K562 (cell line): Measurements from ENCODE around the gene OSBPL7. TPM values are rescaled to one million over a fixed set of nuclear protein-coding genes. Genes with fewer than 3 reads are reported as not detected.

Experiments used
- ATAC-seq: fragments of 200-7000 bp; cut with Tn5 transposase; 3 replicates; pipeline ENCODE4 v1.9.1; 2020; ENCODE audit warnings: moderate library complexity
- BruUV-seq: library from RNA; stranded (reverse); fragments of 400-500 nt; replicated peaks from 2 replicates; lab custom pipeline; 2021; lab: Mats Ljungman, UMichigan
- CTCF ChIA-PET: fragments of 300-600 bp; formaldehyde crosslinking; extraction: SDS; loops from one replicate; lab custom pipeline; 2021; ENCODE audit warnings: low intra/inter-chr PET ratio; lab: Yijun Ruan, JAX
- POLR2A ChIA-PET: fragments of 300-600, 350-650 bp; sonication (Branson Sonifier 250); formaldehyde crosslinking; extraction: SDS; loops from one replicate; lab custom pipeline; 2021; ENCODE audit warnings: antibody characterized with exemption, inconsistent platforms; lab: Yijun Ruan, JAX
- DNase-seq, 4 experiments: peaks; one replicate each; pipeline versions ENCODE4 v3.0.0 to v3.0.0-alpha.2; 2011 to 2018; ENCODE audit warnings: low spot score in 3 of 4, mixed read lengths in 3 of 4; ENCODE audit errors: extremely low read depth in 1 of 4
- FAIRE-seq: peaks from 2 replicates; lab custom pipeline; 2011; peaks lifted over from hg19 to GRCh38; lab: Jason Lieb, UNC
- H2AFZ ChIP-seq: 2 replicates; pipeline ENCODE4 v1.6.0; 2011; ENCODE audit warnings: low read depth, low read length, control low read depth, inconsistent platforms
- H3K27ac ChIP-seq: fragments of 200-600 bp; 3 replicates; pipeline ENCODE4 v1.8.0; 2011; ENCODE audit warnings: low read depth, mild to moderate bottlenecking, control low read depth, inconsistent platforms, low read length, moderate library complexity, mixed read lengths; ENCODE audit errors: extremely low read depth
- H3K27me3 ChIP-seq, 2 experiments: fragments of 300-600 bp in 1 of 2; 2 replicates in 1 of 2; 3 replicates in 1 of 2; pipeline versions ENCODE4 v1.6.0 to v1.8.0; 2011; ENCODE audit warnings: inconsistent platforms in 2 of 2, low read length in 2 of 2, mild to moderate bottlenecking in 1 of 2, mixed read lengths in 1 of 2, moderate library complexity in 1 of 2; ENCODE audit not compliant: control insufficient read depth in 2 of 2, insufficient read depth in 2 of 2
- H3K36me3 ChIP-seq: fragments of 300-600 bp; 3 replicates; pipeline ENCODE4 v1.8.0; 2011; ENCODE audit warnings: mild to moderate bottlenecking, low read length, inconsistent platforms; ENCODE audit not compliant: control insufficient read depth, insufficient read depth
- H3K4me1 ChIP-seq, 2 experiments: fragments of 200-600 bp in 1 of 2; replicated peaks in 1 of 2; 2 replicates in 1 of 2; 3 replicates in 1 of 2; pipeline versions ENCODE4 v1.5.1 to v1.8.0; 2011; ENCODE audit warnings: inconsistent platforms in 2 of 2, low read length in 2 of 2, mild to moderate bottlenecking in 1 of 2, mixed read lengths in 1 of 2, moderate library complexity in 1 of 2; ENCODE audit not compliant: control insufficient read depth in 2 of 2, insufficient read depth in 2 of 2
- H3K4me2 ChIP-seq: 2 replicates; pipeline ENCODE4 v1.6.1; 2011; ENCODE audit warnings: low read length, control low read depth, inconsistent platforms, mixed read lengths; ENCODE audit not compliant: insufficient read depth
- H3K4me3 ChIP-seq: fragments of 200-600 bp; sonication (generic), shearing (Covaris generic); 2 replicates; pipeline ENCODE4 v1.5.1; 2016; ENCODE audit warnings: control low read depth, inconsistent platforms
- H3K79me2 ChIP-seq: fragments of 200-600 bp; 3 replicates; pipeline ENCODE4 v1.8.0; 2011; ENCODE audit warnings: low read length, inconsistent platforms; ENCODE audit not compliant: control insufficient read depth, insufficient read depth
- H3K9ac ChIP-seq, 2 experiments: 2 replicates each; pipeline versions ENCODE4 v1.6.0 to v1.6.1; 2011; ENCODE audit warnings: low read depth in 2 of 2, low read length in 2 of 2, control low read depth in 1 of 2, inconsistent platforms in 1 of 2, mild to moderate bottlenecking in 1 of 2, mixed read lengths in 1 of 2; ENCODE audit not compliant: insufficient read depth in 1 of 2
- H3K9me1 ChIP-seq: one replicate; pipeline ENCODE4 v1.6.0; 2011; ENCODE audit warnings: inconsistent platforms, mild to moderate bottlenecking, low read length, moderate library complexity; ENCODE audit not compliant: control insufficient read depth, insufficient read depth
- H3K9me3 ChIP-seq: replicated peaks from 2 replicates; pipeline ENCODE4 v1.5.1; 2011; ENCODE audit warnings: low read depth, low read length, inconsistent platforms; ENCODE audit not compliant: control insufficient read depth, insufficient read depth
- H4K20me1 ChIP-seq: replicated peaks from 2 replicates; pipeline ENCODE4 v1.6.1; 2011; ENCODE audit warnings: low read length, inconsistent platforms, mixed read lengths; ENCODE audit not compliant: control insufficient read depth, insufficient read depth
- CBFA2T3 ChIP-seq: fragments of 450-650 bp; IDR thresholded peaks from 2 replicates; pipeline ENCODE4 v1.6.1; 2017
- FOXA1 ChIP-seq: fragments of 450-650 bp; IDR thresholded peaks from 2 replicates; pipeline ENCODE4 v1.6.1; 2016; ENCODE audit warnings: mild to moderate bottlenecking, borderline replicate concordance
- HMG20B ChIP-seq: fragments of 250-450 bp; sonication (Bioruptor Pico); IDR thresholded peaks from 2 replicates; pipeline ENCODE4 v1.5.0; 2021; ENCODE audit warnings: mild to moderate bottlenecking
- KDM1A ChIP-seq, 2 experiments: fragments of 450-650 bp; IDR thresholded peaks; 2 replicates each; pipeline ENCODE4 v1.6.1; 2016; ENCODE audit warnings: mild to moderate bottlenecking in 2 of 2
- KLF6 ChIP-seq: fragments of 250-450 bp; sonication (Bioruptor Pico); IDR thresholded peaks from 2 replicates; pipeline ENCODE4 v1.4.0; 2020; ENCODE audit warnings: mild to moderate bottlenecking, moderate library complexity, borderline replicate concordance
- NEUROD1 ChIP-seq: fragments of 150-350 bp; IDR thresholded peaks from 2 replicates; pipeline ENCODE4 v1.6.1; 2014; ENCODE audit warnings: borderline replicate concordance, low read length, low read depth; ENCODE audit not compliant: partially characterized antibody
- SMARCA4 ChIP-seq: fragments of 450-650 bp; IDR thresholded peaks from 2 replicates; pipeline ENCODE4 v1.6.1; 2016
- TAF15 ChIP-seq: fragments of 200-400 bp; formaldehyde crosslinking; IDR thresholded peaks from 2 replicates; pipeline ENCODE4 v1.6.1; 2017; ENCODE audit warnings: mild to moderate bottlenecking, low read depth, low read length, moderate library complexity
- ZBTB17 ChIP-seq: fragments of 450-650 bp; formaldehyde crosslinking; IDR thresholded peaks from 2 replicates; pipeline ENCODE4 v1.4.0; 2020; ENCODE audit warnings: mild to moderate bottlenecking
- ZNF263 ChIP-seq: sonication (generic); formaldehyde crosslinking; IDR thresholded peaks from 2 replicates; pipeline ENCODE4 v1.8.0; 2022; ENCODE audit warnings: mild to moderate bottlenecking, missing genetic modification reagents, borderline replicate concordance
- ZNF431 ChIP-seq: sonication (generic); formaldehyde crosslinking; IDR thresholded peaks from 2 replicates; pipeline ENCODE4 v1.8.0; 2022; ENCODE audit warnings: mild to moderate bottlenecking, missing genetic modification reagents
- WGBS: fragments of 100-300 bp; shearing (Covaris generic); methylation state at CpG from one replicate; pipeline ENCODE4 v1.1.6; 2016; ENCODE audit warnings: low coverage, mixed read lengths; ENCODE audit not compliant: insufficient coverage; ENCODE audit errors: missing lambda C conversion rate; 5-methylcytosine and 5-hydroxymethylcytosine counted together
- in situ Hi-C: fragments of 300-500 bp; cut with MboI; formaldehyde crosslinking; loops from 4 replicates; pipeline ENCODE4 v1.15.0; 2018; ENCODE audit warnings: inconsistent platforms, mixed read lengths
- intact Hi-C: fragments of 100-400 bp; cut with micrococcal nuclease; formaldehyde crosslinking; loops from 2 replicates; pipeline ENCODE4 v1.14.2; 2022
- polyA plus RNA-seq, 8 experiments: library from polyadenylated mRNA; depleted of rRNA in 4 of 8; stranded (reverse) in 5 of 8; unstranded in 3 of 8; fragments of >200 nt; fragmentation: Nextera tagmentation in 2 of 8; fragmentation: Illumina TruSeq in 1 of 8; extraction: Ambion mirVana in 2 of 8; extraction: Trizol in 1 of 8; gene quantifications; 2 replicates each; pipeline versions ENCODE4 v1.2.1 to v1.2.3, GENCODE V29; 2011 to 2014; ENCODE audit warnings: inconsistent platforms in 1 of 8, missing spikeins in 1 of 8
- total RNA-seq, 7 experiments: library from RNA; depleted of rRNA in 6 of 7; stranded (reverse); fragments of >200 nt in 6 of 7; fragmentation: Illumina TruSeq in 2 of 7; extraction: Trizol in 2 of 7; gene quantifications; 2 replicates each; pipeline versions ENCODE4 v1.2.1 to v1.2.3, GENCODE V29; 2011 to 2021; ENCODE audit warnings: low replicate concordance in 1 of 7
- TF ChIP-seq, protein P1 (sequence below): sonication (generic); formaldehyde crosslinking; IDR thresholded peaks from 2 replicates; pipeline ENCODE4 v1.5.0; 2020; ENCODE audit warnings: missing genetic modification reagents
- TF ChIP-seq, protein P2 (sequence below): IDR thresholded peaks from 2 replicates; pipeline ENCODE4 v1.6.1; 2012; ENCODE audit warnings: low read depth, low read length, improper control_type of control experiment, borderline replicate concordance
- TF ChIP-seq, protein P3 (sequence below): fragments of 450-650 bp; IDR thresholded peaks from 2 replicates; pipeline ENCODE4 v1.6.1; 2017; ENCODE audit warnings: antibody characterized with exemption
- TF ChIP-seq, protein P4 (sequence below): fragments of 200-400 bp; formaldehyde crosslinking; IDR thresholded peaks from 2 replicates; pipeline ENCODE4 v1.6.1; 2017; ENCODE audit warnings: mild to moderate bottlenecking, low read depth, low read length, moderate library complexity

OSBPL7 gene
- total and polyA plus RNA-seq, 9 of the 15 experiments (the other 6 are each of a cell fraction or from before 2014, with no cell fraction given): 0.32 to 11.9 (median 5.8) TPM

DNA sequence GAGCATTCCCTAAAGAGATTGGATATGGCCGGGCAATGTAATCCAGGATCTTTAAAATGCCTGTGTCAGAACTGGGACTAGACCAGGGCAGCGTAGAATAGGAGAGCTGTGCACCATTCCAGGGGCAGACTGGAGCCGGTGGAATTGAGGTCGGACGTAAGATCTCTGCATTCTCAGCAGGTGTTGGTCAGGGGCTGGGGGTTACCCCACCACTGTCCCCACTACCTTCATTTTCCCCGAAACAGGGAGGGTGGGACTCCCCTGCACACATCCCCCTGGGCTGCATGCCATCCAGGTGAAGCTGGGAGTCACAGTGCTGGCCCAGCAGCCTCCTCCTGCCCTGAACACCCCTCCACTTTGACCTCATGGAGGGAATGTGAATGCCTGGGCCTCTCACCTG is 17.8 kb downstream of the OSBPL7 start (continued):
- no peak for TF ChIP-seq HMG20B (CRISPR knock-in tag)
- TF ChIP-seq, protein P1, sequence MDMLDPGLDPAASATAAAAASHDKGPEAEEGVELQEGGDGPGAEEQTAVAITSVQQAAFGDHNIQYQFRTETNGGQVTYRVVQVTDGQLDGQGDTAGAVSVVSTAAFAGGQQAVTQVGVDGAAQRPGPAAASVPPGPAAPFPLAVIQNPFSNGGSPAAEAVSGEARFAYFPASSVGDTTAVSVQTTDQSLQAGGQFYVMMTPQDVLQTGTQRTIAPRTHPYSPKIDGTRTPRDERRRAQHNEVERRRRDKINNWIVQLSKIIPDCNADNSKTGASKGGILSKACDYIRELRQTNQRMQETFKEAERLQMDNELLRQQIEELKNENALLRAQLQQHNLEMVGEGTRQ (CRISPR knock-in tag): no peak
- no peak for TF ChIP-seq ZNF431 (CRISPR knock-in tag)
- no peak for TF ChIP-seq ZBTB17
- no peak for TF ChIP-seq CBFA2T3
- TF ChIP-seq KDM1A (IDR thresholded peaks at IDR 0.05): no peak

DNA sequence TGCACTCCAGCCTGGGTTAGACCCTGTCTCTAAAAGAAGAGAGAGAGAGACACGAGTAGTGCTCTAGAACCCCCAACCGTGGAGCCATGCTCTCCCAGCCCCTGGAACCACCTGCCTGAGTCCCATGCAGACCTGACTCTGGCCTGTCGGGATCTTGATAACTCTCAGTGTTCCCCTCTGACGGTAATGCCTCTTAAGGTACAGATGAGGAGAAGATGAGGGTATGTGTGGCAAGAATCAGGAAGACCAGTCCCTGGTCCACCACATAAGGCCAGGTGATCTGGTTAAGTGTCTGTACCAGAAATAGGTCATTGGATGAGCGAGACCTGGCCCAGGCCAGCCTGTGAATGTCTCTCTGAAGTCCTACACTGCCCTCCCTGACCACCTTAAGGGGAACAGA is 18.4 kb downstream of the OSBPL7 start:
- POLR2A ChIA-PET: interaction anchor here (1.4 kb wide), 1 partner anchor 92 kb away, joined by 5 read pairs; no protein-coding TSS in a partner anchor

More for the DNA sequence above, 18.4 kb downstream of the OSBPL7 start:
- peaks cover 8% of the 10 kb centered on the region; the same call in 1 of the 3 replicates for H3K36me3 ChIP-seq
- FAIRE-seq: no peak
- in situ Hi-C loops (no loop called here), intact Hi-C loops (loop anchor here (5.0 kb wide), 1 partner anchor 106 kb away; no protein-coding TSS in a partner anchor)
- no peak overlapping the region for H3K9ac ChIP-seq
- no peak for DNase-seq
- no peaks in the 10 kb centered on the region for H3K79me2 ChIP-seq
- CTCF ChIA-PET: interaction anchor here (0.9 kb wide), 1 partner anchor 41 kb away, joined by 4 read pairs; no protein-coding TSS in a partner anchor
- H2AFZ ChIP-seq: no peak overlapping the region
- no peak for TF ChIP-seq FOXA1
- TF ChIP-seq, protein P2, sequence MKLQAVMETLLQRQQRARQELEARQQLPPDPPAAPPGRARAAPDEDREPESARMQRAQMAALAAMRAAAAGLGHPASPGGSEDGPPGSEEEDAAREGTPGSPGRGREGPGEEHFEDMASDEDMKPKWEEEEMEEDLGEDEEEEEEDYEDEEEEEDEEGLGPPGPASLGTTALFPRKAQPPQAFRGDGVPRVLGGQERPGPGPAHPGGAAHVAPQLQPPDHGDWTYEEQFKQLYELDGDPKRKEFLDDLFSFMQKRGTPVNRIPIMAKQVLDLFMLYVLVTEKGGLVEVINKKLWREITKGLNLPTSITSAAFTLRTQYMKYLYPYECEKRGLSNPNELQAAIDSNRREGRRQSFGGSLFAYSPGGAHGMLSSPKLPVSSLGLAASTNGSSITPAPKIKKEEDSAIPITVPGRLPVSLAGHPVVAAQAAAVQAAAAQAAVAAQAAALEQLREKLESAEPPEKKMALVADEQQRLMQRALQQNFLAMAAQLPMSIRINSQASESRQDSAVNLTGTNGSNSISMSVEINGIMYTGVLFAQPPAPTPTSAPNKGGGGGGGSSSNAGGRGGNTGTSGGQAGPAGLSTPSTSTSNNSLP: no peak
- TF ChIP-seq KLF6 (CRISPR knock-in tag): no peak
- TF ChIP-seq, protein P3, sequence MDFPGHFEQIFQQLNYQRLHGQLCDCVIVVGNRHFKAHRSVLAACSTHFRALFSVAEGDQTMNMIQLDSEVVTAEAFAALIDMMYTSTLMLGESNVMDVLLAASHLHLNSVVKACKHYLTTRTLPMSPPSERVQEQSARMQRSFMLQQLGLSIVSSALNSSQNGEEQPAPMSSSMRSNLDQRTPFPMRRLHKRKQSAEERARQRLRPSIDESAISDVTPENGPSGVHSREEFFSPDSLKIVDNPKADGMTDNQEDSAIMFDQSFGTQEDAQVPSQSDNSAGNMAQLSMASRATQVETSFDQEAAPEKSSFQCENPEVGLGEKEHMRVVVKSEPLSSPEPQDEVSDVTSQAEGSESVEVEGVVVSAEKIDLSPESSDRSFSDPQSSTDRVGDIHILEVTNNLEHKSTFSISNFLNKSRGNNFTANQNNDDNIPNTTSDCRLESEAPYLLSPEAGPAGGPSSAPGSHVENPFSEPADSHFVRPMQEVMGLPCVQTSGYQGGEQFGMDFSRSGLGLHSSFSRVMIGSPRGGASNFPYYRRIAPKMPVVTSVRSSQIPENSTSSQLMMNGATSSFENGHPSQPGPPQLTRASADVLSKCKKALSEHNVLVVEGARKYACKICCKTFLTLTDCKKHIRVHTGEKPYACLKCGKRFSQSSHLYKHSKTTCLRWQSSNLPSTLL: no peak
- no peak for TF ChIP-seq NEUROD1
- no peak for TF ChIP-seq ZNF263 (CRISPR knock-in tag)
- TF ChIP-seq, protein P4, sequence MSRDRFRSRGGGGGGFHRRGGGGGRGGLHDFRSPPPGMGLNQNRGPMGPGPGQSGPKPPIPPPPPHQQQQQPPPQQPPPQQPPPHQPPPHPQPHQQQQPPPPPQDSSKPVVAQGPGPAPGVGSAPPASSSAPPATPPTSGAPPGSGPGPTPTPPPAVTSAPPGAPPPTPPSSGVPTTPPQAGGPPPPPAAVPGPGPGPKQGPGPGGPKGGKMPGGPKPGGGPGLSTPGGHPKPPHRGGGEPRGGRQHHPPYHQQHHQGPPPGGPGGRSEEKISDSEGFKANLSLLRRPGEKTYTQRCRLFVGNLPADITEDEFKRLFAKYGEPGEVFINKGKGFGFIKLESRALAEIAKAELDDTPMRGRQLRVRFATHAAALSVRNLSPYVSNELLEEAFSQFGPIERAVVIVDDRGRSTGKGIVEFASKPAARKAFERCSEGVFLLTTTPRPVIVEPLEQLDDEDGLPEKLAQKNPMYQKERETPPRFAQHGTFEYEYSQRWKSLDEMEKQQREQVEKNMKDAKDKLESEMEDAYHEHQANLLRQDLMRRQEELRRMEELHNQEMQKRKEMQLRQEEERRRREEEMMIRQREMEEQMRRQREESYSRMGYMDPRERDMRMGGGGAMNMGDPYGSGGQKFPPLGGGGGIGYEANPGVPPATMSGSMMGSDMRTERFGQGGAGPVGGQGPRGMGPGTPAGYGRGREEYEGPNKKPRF: no peak
- no peak for TF ChIP-seq SMARCA4
- TF ChIP-seq TAF15: no peak
- H3K27ac ChIP-seq: no peak overlapping the region
- H4K20me1 ChIP-seq: peaks cover 16% of the 10 kb centered on the region; the same call in 1 of the 2 replicates
- 2% methylated on average over 5 of the region's 5 CpGs for WGBS
- peaks cover 0 to 29% of the 10 kb centered on the region in 2 experiments; a peak in 3 of 5 replicates for H3K27me3 ChIP-seq
- BruUV-seq: no TSS peak
- no peak overlapping the region for H3K4me3 ChIP-seq
- no peak for ATAC-seq
- no peaks in the 10 kb centered on the region for H3K9me1 ChIP-seq
- H3K4me2 ChIP-seq: no peak overlapping the region
- no peaks in the 10 kb centered on the region for H3K9me3 ChIP-seq
- peaks cover 0 to 7% of the 10 kb centered on the region in 2 experiments; a peak in 1 of 5 replicates for H3K4me1 ChIP-seq
